ENCODE measurements around the gene ENOX1.
"Not testable (repeated sequence)": the region's sequence is repeated elsewhere in the genome, so short reads cannot be mapped to it uniquely, and the experiment has no call there.

The ENOX1 gene

GRCh38 chr13:43180837-43181236 is 605.9 kb downstream of the ENOX1 start:
- DNase-seq (ENCODE audit: extremely low read depth in 1 of 2, low read depth in 1 of 2) = no peak

DNA sequence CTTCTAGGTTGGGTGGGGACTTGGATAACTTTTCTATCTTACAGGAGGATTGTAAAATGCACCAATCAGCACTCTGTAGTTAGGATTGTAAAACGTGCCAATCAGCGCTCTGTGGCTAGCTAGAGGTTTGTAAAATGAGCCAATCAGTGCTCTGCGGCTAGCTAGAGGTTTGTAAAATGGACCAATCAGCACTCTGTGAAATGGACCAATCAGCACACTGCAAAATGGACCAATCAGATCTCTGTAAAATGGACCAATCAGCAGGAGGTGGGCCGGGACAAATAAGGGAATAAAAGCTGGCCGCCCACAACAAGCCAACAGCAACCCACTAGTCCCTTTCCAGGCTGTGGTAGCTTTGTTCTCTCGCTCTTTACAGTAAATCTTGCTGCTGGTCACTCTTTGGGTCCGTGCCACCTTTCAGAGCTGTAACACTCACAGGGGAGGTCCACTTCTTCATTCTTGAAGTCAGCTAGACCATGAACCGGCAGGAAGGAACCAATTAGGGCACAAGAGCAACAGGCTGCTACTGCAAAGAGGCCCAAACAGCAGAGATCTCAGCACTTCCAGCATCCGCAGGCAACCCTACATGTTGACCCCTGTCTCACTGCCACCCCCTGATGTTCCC is 606.6 kb downstream of the ENOX1 start:
- no peak for DNase-seq (ENCODE audit: extremely low read depth in 1 of 2, low read depth in 1 of 2)

- DNase-seq (ENCODE audit: extremely low read depth in 1 of 2, low read depth in 1 of 2) = no peak
These were observed 615.3 kb downstream of the ENOX1 start for GRCh38 chr13:43171489-43171888.

GRCh38 chr13:43170506-43170905 is 616.3 kb downstream of the ENOX1 start:
- no peak for DNase-seq (ENCODE audit: extremely low read depth in 1 of 2, low read depth in 1 of 2)

DNA sequence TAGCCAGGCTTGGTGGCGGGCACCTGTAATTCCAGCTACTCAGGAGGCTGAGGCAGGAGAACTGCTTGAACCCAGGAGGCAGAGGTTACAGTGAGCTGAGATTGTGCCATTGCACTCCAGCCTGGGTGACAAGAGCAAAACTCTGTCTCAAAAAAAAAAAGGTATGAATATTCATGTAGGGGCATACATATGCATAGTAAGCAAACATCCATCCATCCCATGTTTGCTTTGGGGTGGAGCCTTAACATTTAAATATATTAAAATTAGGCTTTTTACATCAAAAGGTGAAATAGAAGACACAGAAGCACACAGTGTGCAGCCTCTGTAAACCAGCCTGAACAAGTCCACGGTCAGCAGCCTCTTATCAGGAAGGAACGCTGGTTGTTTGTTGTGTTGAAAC is 618.3 kb downstream of the ENOX1 start:
- DNase-seq (ENCODE audit: extremely low read depth in 1 of 2, low read depth in 1 of 2) = not testable (repeated sequence)

GRCh38 chr13:43167731-43168130 is 619.0 kb downstream of the ENOX1 start:
- no peak for DNase-seq (ENCODE audit: extremely low read depth in 1 of 2, low read depth in 1 of 2)

DNA sequence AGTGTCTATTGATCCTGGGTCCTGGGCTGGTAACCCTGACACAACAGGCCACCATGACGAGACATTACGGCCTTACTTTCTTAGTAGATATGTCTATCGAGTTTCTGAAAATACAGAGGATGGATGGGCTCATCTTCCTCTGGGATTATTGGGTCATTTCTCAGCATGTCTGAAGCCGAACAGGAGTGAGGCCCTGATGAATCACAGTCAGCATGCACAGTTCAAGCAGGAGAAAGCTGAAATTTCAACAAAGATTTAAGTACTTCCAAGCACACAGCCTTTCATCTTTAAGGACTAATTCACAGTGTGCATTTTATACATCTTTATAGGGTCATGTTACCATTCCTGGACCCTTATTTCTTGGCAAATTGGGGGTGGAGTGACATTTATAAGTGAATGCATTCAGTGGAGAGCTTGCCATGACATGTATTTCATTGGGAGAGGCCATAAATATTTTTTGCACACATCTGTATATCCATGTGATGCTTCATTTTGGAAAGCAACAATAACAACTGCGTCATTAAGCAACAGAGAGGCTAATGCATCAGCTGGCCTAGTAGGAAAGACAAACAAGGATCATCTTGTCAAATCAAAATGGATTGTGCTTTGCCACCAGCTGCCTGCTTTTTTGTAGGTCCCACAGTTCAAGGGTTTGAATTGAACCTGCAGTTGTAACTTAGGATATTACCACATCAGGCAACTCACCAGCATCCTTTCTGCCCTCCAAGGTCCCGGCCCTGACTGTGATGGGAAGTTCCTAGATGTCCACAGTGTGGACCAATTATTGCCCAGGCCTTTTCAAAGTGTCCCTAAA is 619.9 kb downstream of the ENOX1 start:
- DNase-seq (ENCODE audit: extremely low read depth in 1 of 2, low read depth in 1 of 2) = no peak

All from stimulated activated CD8-positive, alpha-beta memory T cell treated with anti-CD3 and anti-CD28 coated beads, Interleukin-7, amount 100 ng/mL, for 48 hours (primary cell).